ENCODE measurements around the gene PRXL2B. TPM values are rescaled to one million over a fixed set of nuclear protein-coding genes. Genes with fewer than 3 reads are reported as not detected.
"Not testable (repeated sequence)": the region's sequence is repeated elsewhere in the genome, so short reads cannot be mapped to it uniquely, and the experiment has no call there.

PRXL2B gene
- total and polyA plus RNA-seq, 4 donors = 4.6 to 10.2 (median 8.1) TPM

DNA sequence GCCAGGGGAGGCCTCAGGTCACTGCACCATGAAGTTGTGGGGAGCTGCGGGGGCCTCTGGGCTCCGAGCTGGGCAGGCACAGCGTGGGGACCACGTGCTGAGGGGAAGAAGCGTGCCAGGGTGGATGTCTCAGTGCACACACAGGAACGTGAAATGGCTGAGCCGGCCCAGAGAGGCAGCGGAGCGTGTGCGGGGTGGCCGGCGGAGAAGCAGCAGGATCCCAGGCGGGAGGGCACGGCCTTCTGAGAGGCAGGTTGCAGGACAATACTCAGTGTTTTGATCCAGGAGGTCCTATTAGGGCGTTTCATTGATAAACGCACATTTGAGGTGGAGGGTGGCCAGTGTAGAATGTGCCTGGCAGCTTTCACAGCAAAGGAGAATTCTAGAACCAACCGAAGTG lies 17.5 kb upstream of the PRXL2B start:
- H3K4me1 ChIP-seq (ENCODE audit: control insufficient read depth in 4 of 4, insufficient read depth in 4 of 4, low read length in 3 of 4) = peaks cover 0 to 5% (median 0%) of the 10 kb centered on the region in 4 donors
- no peaks in the 10 kb centered on the region for H3K36me3 ChIP-seq (ENCODE audit: control insufficient read depth in 4 of 4, insufficient read depth in 3 of 4, low read depth in 1 of 4, low read length in 3 of 4)
- TF ChIP-seq JUND (IDR thresholded peaks at IDR 0.05) (no peak), SP1 (IDR thresholded peaks at IDR 0.05) (no peak), FOXA2 (IDR thresholded peaks at IDR 0.05) (no peak), REST (IDR thresholded peaks at IDR 0.05) (no peak), TAF1 (conservative IDR thresholded peaks at IDR 0.05) (no peak), ATF3 (IDR thresholded peaks at IDR 0.05) (no peak), HNF4A (conservative IDR thresholded peaks at IDR 0.05) (no peak), RAD21 (IDR thresholded peaks at IDR 0.05) (no peak), HNF4G (IDR thresholded peaks at IDR 0.05) (no peak), GABPA (IDR thresholded peaks at IDR 0.05 in 1 of 2, conservative IDR thresholded peaks at IDR 0.05 in 1 of 2) (no peak), EGR1 (IDR thresholded peaks at IDR 0.05; ENCODE audit: low read depth in 2 of 2) (no peak), NR2F2 (IDR thresholded peaks at IDR 0.05) (no peak)
- TF ChIP-seq, protein P1, sequence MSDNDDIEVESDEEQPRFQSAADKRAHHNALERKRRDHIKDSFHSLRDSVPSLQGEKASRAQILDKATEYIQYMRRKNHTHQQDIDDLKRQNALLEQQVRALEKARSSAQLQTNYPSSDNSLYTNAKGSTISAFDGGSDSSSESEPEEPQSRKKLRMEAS (IDR thresholded peaks at IDR 0.05) = no peak
- TF ChIP-seq, protein P2, sequence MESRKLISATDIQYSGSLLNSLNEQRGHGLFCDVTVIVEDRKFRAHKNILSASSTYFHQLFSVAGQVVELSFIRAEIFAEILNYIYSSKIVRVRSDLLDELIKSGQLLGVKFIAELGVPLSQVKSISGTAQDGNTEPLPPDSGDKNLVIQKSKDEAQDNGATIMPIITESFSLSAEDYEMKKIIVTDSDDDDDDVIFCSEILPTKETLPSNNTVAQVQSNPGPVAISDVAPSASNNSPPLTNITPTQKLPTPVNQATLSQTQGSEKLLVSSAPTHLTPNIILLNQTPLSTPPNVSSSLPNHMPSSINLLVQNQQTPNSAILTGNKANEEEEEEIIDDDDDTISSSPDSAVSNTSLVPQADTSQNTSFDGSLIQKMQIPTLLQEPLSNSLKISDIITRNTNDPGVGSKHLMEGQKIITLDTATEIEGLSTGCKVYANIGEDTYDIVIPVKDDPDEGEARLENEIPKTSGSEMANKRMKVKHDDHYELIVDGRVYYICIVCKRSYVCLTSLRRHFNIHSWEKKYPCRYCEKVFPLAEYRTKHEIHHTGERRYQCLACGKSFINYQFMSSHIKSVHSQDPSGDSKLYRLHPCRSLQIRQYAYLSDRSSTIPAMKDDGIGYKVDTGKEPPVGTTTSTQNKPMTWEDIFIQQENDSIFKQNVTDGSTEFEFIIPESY (IDR thresholded peaks at IDR 0.05) = no peak
- H3K9me3 ChIP-seq (ENCODE audit: control insufficient read depth in 4 of 4, low read length in 3 of 4) = peaks cover 0 to 5% (median 1%) of the 10 kb centered on the region in 4 donors
- H3K9ac ChIP-seq (ENCODE audit: low read depth in 1 of 2, low read length in 2 of 2) = no peak overlapping the region
- no peak overlapping the region for H3K4me3 ChIP-seq (ENCODE audit: low read depth in 1 of 3, low read length in 3 of 3)
- H3K27ac ChIP-seq (ENCODE audit: low read depth in 1 of 2, low read length in 2 of 2) = no peak overlapping the region
- WGBS = 92% methylated on average over 16 of the region's 17 CpGs
- H3K27me3 ChIP-seq (ENCODE audit: control insufficient read depth in 4 of 4, insufficient read depth in 4 of 4, low read length in 3 of 4) = no peaks in the 10 kb centered on the region
- DNase-seq (ENCODE audit: low spot score) = no peak

DNA sequence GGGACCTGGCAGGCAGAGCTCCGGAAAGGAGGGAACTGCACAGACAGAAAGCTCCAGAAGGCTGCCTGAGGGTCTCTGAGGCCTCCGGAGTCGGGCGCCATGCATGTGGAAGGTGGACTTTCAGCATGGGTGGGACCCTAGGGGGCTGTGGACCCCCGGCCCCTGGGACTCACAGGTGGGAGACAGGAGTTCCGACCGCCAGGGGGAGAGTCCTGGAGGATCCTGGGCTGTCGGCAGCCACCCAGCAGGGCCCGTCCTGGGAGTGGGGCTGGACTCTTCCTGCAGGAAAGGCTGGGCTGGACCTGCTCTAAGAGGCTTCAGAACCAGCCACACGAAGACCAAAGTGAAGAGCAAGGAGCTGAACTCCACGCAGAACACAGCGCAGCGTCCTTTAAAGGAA lies 16.9 kb upstream of the PRXL2B start:
- not testable (repeated sequence) for H3K9me3 ChIP-seq (ENCODE audit: control insufficient read depth in 4 of 4, low read length in 3 of 4); DNase-seq (ENCODE audit: low spot score); H3K36me3 ChIP-seq (ENCODE audit: control insufficient read depth in 4 of 4, insufficient read depth in 3 of 4, low read depth in 1 of 4, low read length in 3 of 4); H3K9ac ChIP-seq (ENCODE audit: low read depth in 1 of 2, low read length in 2 of 2); H3K4me3 ChIP-seq (ENCODE audit: low read depth in 1 of 3, low read length in 3 of 3); H3K27me3 ChIP-seq (ENCODE audit: control insufficient read depth in 4 of 4, insufficient read depth in 4 of 4, low read length in 3 of 4); H3K4me1 ChIP-seq (ENCODE audit: control insufficient read depth in 4 of 4, insufficient read depth in 4 of 4, low read length in 3 of 4); H3K27ac ChIP-seq (ENCODE audit: low read depth in 1 of 2, low read length in 2 of 2)
- WGBS = 94% methylated on average over 13 of the region's 13 CpGs
